ENCODE results near the gene FSD1. TPM values are rescaled to one million over a fixed set of nuclear protein-coding genes. Genes with fewer than 3 reads are reported as not detected.

Gene FSD1
- total and polyA plus RNA-seq, 9 of the 15 experiments (the other 6 are each of a cell fraction or from before 2014, with no cell fraction given), result 0.11 to 1.9 (median 0.94) TPM; not detected in 1

GRCh38 chr19:4284176-4284958, 20.0 kb upstream of the FSD1 start (continued):
- no peak for TF ChIP-seq CREB5 (CRISPR knock-in tag; IDR thresholded peaks at IDR 0.05)

DNA sequence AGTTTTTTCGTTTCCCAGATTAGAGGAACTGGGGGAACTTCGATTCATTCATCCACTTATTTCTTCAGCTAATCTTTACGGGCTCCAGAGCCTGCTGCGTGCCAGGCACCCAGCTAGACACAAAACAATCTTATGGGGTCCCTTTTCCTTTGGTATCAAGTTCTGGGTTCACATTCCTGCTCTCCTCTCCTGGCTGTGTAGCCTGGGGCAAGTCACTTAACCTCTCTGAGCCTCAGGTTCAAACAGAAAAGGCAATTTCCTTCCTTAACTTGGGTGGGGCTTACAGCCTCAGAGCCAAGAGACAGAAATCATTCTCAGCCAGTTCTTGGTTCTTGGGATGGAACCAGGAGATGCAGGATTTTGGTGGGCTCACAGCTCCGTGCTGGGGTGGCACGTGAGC, 19.4 kb upstream of the FSD1 start:
- peak overlapping the region; percentile 57 for H2AFZ ChIP-seq (ENCODE audit: low read depth, low read length)
- ATAC-seq, result no peak
- TF ChIP-seq SAFB2 (IDR thresholded peaks at IDR 0.05; ENCODE audit: borderline replicate concordance, low read depth, low read length, severe bottlenecking) (no peak), ZFP36 (IDR thresholded peaks at IDR 0.05; ENCODE audit: low read depth, low read length, partially characterized antibody) (peak; percentile 80), TCF7 (IDR thresholded peaks at IDR 0.05; ENCODE audit: borderline replicate concordance) (no peak), RBBP5 (IDR thresholded peaks at IDR 0.05; ENCODE audit: borderline replicate concordance, insufficient read depth, low read length, poor library complexity, severe bottlenecking) (no peak), RBM25 (IDR thresholded peaks at IDR 0.05; ENCODE audit: low read depth, low read length, severe bottlenecking) (peak; percentile 68), BCOR (IDR thresholded peaks at IDR 0.05) (peak; percentile 88), ARNT (IDR thresholded peaks at IDR 0.05) (no peak), KLF1 (tag; IDR thresholded peaks at IDR 0.05) (no peak), FOXJ2 (tag; IDR thresholded peaks at IDR 0.05) (no peak)
- TF ChIP-seq, protein P1, sequence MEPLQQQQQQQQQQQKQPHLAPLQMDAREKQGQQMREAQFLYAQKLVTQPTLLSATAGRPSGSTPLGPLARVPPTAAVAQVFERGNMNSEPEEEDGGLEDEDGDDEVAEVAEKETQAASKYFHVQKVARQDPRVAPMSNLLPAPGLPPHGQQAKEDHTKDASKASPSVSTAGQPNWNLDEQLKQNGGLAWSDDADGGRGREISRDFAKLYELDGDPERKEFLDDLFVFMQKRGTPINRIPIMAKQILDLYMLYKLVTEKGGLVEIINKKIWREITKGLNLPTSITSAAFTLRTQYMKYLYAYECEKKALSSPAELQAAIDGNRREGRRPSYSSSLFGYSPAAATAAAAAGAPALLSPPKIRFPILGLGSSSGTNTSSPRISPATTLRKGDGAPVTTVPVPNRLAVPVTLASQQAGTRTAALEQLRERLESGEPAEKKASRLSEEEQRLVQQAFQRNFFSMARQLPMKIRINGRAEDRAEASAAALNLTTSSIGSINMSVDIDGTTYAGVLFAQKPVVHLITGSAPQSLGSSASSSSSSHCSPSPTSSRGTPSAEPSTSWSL (CRISPR knock-in tag; IDR thresholded peaks at IDR 0.05; ENCODE audit: borderline replicate concordance), result no peak
- TF ChIP-seq, protein P2, sequence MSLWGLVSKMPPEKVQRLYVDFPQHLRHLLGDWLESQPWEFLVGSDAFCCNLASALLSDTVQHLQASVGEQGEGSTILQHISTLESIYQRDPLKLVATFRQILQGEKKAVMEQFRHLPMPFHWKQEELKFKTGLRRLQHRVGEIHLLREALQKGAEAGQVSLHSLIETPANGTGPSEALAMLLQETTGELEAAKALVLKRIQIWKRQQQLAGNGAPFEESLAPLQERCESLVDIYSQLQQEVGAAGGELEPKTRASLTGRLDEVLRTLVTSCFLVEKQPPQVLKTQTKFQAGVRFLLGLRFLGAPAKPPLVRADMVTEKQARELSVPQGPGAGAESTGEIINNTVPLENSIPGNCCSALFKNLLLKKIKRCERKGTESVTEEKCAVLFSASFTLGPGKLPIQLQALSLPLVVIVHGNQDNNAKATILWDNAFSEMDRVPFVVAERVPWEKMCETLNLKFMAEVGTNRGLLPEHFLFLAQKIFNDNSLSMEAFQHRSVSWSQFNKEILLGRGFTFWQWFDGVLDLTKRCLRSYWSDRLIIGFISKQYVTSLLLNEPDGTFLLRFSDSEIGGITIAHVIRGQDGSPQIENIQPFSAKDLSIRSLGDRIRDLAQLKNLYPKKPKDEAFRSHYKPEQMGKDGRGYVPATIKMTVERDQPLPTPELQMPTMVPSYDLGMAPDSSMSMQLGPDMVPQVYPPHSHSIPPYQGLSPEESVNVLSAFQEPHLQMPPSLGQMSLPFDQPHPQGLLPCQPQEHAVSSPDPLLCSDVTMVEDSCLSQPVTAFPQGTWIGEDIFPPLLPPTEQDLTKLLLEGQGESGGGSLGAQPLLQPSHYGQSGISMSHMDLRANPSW (CRISPR knock-in tag; IDR thresholded peaks at IDR 0.05), result no peak

More for the DNA sequence above, 19.4 kb upstream of the FSD1 start:
- no TSS peak for BruUV-seq (replicated peaks)
- WGBS (ENCODE audit: insufficient coverage, low coverage, missing lambda C conversion rate), result 5% methylated on average over 6 of the region's 6 CpGs
- Histone ChIP-seq H3K9me3 (replicated peaks; ENCODE audit: control insufficient read depth, insufficient read depth, low read depth, low read length) (no peaks in the 10 kb centered on the region), H4K20me1 (replicated peaks; ENCODE audit: control insufficient read depth, insufficient read depth, low read length) (0 out of 2 replicates have a peak, but pooled peaks cover 5% of the 10 kb centered on the region), H3K9ac (ENCODE audit: insufficient read depth in 1 of 2, low read depth in 2 of 2, low read length in 2 of 2) (peak overlapping the region in 1 of 2 experiments; percentile 68; a peak in 2 of 4 replicates), H3K4me2 (ENCODE audit: insufficient read depth, low read length) (peak overlapping the region; percentile 51; the same call in 1 of the 2 replicates), H3K4me1 (replicated peaks in 1 of 2; ENCODE audit: control insufficient read depth in 2 of 2, insufficient read depth in 2 of 2, low read length in 2 of 2) (peaks cover 11 to 16% of the 10 kb centered on the region in 2 experiments; a peak in 4 of 5 replicates), H3K4me3 (peak overlapping the region; percentile 12; the same call in 1 of the 2 replicates), H3K27ac (ENCODE audit: extremely low read depth, low read depth, low read length) (no peak overlapping the region), H3K27me3 (ENCODE audit: control insufficient read depth in 2 of 2, insufficient read depth in 2 of 2, low read length in 2 of 2) (peaks cover 16% of the 10 kb centered on the region in 2 experiments; a peak in 3 of 5 replicates), H3K36me3 (ENCODE audit: control insufficient read depth, insufficient read depth, low read length) (no peaks in the 10 kb centered on the region), H3K9me1 (ENCODE audit: control insufficient read depth, insufficient read depth, low read length) (no peaks in the 10 kb centered on the region), H3K79me2 (ENCODE audit: control insufficient read depth, insufficient read depth, low read length) (no peaks in the 10 kb centered on the region)
- CTCF ChIA-PET (ENCODE audit: low intra/inter-chr PET ratio), result no interaction called here
- POLR2A ChIA-PET, result interaction anchor here (0.6 to 0.9 kb wide), 3 partner anchors 29 to 378 kb away, joined by 3 to 4 read pairs (median 3); no protein-coding TSS in a partner anchor
- DNase-seq (ENCODE audit: extremely low read depth in 1 of 4, low spot score in 3 of 4) (no peak), FAIRE-seq (no peak)
- in situ Hi-C loops (cut with MboI) (no loop called here), intact Hi-C loops (cut with micrococcal nuclease) (no loop called here)
